ENCODE data around the gene GADD45A. TPM values are rescaled to one million over a fixed set of nuclear protein-coding genes. Genes with fewer than 3 reads are reported as not detected.

The GADD45A gene
- polyA plus RNA-seq, 2 of the 4 experiments (the other 2 are of a cell fraction): 36.0 to 44.7 TPM

DNA sequence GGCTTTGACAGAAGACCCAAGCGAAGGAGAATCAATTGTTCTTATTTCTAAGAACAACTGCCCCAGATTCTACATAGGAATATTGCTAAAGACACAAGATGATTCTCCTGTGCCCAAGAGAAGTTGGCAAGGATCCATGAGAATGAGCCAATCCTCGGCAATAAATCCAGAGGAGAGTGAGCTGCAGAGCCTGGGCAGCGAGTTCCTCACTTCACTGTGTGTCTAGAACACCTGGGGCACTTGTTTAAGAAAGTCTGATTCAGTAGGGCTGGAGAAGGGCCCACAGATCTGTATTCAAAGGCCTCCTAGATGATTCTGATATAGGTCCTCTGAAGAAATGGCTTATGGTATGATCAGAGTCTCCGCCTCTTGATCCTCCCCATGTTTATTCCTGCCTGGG lies 31.8 kb downstream of the GADD45A start:
- ChIA-PET CTCF (no interaction called here), POLR2A (interaction anchor here (1.2 kb wide), 1 partner anchor 31 kb away, joined by 3 read pairs; the partner anchor contains the start of gene GADD45A)
- no peak for ATAC-seq
- WGBS (ENCODE audit: missing lambda C conversion rate): 68% methylated on average over 4 of the region's 4 CpGs
- peak in 1 of 2 experiments; percentile 17 for DNase-seq (ENCODE audit: low read depth in 1 of 2, low spot score in 1 of 2)
- no peak overlapping the region for H3K4me3 ChIP-seq
- peak overlapping the region; percentile 47 to 70; a peak in 5 of 6 replicates for H3K27ac ChIP-seq
- H3K9me3 ChIP-seq: no peaks in the 10 kb centered on the region
- peaks cover 88% of the 10 kb centered on the region for H3K4me1 ChIP-seq
- peak overlapping the region; percentile 35 for H3K4me2 ChIP-seq
- TF ChIP-seq RAD21 (conservative IDR thresholded peaks at IDR 0.05 in 1 of 2, IDR thresholded peaks at IDR 0.05 in 1 of 2): no peak
- no peak for TF ChIP-seq PHF8 (IDR thresholded peaks at IDR 0.05; ENCODE audit: borderline replicate concordance, low read depth)
- no peak for TF ChIP-seq BCL3 (IDR thresholded peaks at IDR 0.05)
- TF ChIP-seq GATA3 (IDR thresholded peaks at IDR 0.05; ENCODE audit: borderline replicate concordance): no peak
- TF ChIP-seq MAFK (IDR thresholded peaks at IDR 0.05; ENCODE audit: partially characterized antibody): no peak
- TF ChIP-seq RARB (CRISPR knock-in tag; IDR thresholded peaks at IDR 0.05): no peak
- no peak for TF ChIP-seq JUN (IDR thresholded peaks at IDR 0.05)
- TF ChIP-seq, protein P1, sequence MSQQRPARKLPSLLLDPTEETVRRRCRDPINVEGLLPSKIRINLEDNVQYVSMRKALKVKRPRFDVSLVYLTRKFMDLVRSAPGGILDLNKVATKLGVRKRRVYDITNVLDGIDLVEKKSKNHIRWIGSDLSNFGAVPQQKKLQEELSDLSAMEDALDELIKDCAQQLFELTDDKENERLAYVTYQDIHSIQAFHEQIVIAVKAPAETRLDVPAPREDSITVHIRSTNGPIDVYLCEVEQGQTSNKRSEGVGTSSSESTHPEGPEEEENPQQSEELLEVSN (IDR thresholded peaks at IDR 0.05; ENCODE audit: borderline replicate concordance, low read depth): no peak
- no peak for TF ChIP-seq MAZ (IDR thresholded peaks at IDR 0.05; ENCODE audit: borderline replicate concordance, low read depth, low read length)
- no peak for TF ChIP-seq FOSL2 (IDR thresholded peaks at IDR 0.05)
- no peak for TF ChIP-seq FOSL2 (CRISPR knock-in tag; IDR thresholded peaks at IDR 0.05)
- no peak for TF ChIP-seq RFX5 (IDR thresholded peaks at IDR 0.05)
- FAIRE-seq: no peak

- CTCF ChIA-PET: interaction anchor here (1.0 to 1.4 kb wide), 2 partner anchors 22 to 132 kb away, joined by 3 to 4 read pairs; no protein-coding TSS in a partner anchor
- WGBS (ENCODE audit: missing lambda C conversion rate): 73% methylated on average over 4 of the region's 4 CpGs
These were observed 32.9 kb downstream of the GADD45A start for GRCh38 chr1:67717876-67718275.

More at GRCh38 chr1:67717876-67718275, 32.9 kb downstream of the GADD45A start:
- ATAC-seq (no peak), FAIRE-seq (no peak), DNase-seq (ENCODE audit: low read depth in 1 of 2, low spot score in 1 of 2) (no peak)
- Histone ChIP-seq H3K4me2 (no peak overlapping the region; the same call in 2 of the 3 replicates), H3K4me3 (no peak overlapping the region), H3K27ac (peak overlapping the region; percentile 47 to 70; a peak in 3 of 6 replicates), H3K9me3 (no peaks in the 10 kb centered on the region), H3K4me1 (peaks cover 87% of the 10 kb centered on the region)
- TF ChIP-seq CHD2 (IDR thresholded peaks at IDR 0.05; ENCODE audit: low read length, partially characterized antibody) (no peak), ZSCAN20 (CRISPR knock-in tag; IDR thresholded peaks at IDR 0.05) (no peak), NR3C1 (IDR thresholded peaks at IDR 0.05) (no peak), RARB (CRISPR knock-in tag; IDR thresholded peaks at IDR 0.05) (no peak), CBX2 (IDR thresholded peaks at IDR 0.05; ENCODE audit: borderline replicate concordance, low read depth) (no peak), POLR2AphosphoS2 (conservative IDR thresholded peaks at IDR 0.05; ENCODE audit: low read length) (no peak), EHMT2 (IDR thresholded peaks at IDR 0.05; ENCODE audit: low read depth) (no peak), JUN (IDR thresholded peaks at IDR 0.05) (no peak), CEBPB (IDR thresholded peaks at IDR 0.05) (no peak), SREBF2 (IDR thresholded peaks at IDR 0.05) (no peak), POLR2A (IDR thresholded peaks at IDR 0.05; ENCODE audit: low read length) (no peak), MYC (IDR thresholded peaks at IDR 0.05; ENCODE audit: borderline replicate concordance, low read length) (no peak), RNF2 (IDR thresholded peaks at IDR 0.05; ENCODE audit: borderline replicate concordance, low read depth) (no peak), CBX8 (IDR thresholded peaks at IDR 0.05) (no peak)
- TF ChIP-seq, protein P2, sequence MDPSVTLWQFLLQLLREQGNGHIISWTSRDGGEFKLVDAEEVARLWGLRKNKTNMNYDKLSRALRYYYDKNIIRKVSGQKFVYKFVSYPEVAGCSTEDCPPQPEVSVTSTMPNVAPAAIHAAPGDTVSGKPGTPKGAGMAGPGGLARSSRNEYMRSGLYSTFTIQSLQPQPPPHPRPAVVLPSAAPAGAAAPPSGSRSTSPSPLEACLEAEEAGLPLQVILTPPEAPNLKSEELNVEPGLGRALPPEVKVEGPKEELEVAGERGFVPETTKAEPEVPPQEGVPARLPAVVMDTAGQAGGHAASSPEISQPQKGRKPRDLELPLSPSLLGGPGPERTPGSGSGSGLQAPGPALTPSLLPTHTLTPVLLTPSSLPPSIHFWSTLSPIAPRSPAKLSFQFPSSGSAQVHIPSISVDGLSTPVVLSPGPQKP (IDR thresholded peaks at IDR 0.05; ENCODE audit: low read depth, low read length): no peak
- TF ChIP-seq, protein P3, sequence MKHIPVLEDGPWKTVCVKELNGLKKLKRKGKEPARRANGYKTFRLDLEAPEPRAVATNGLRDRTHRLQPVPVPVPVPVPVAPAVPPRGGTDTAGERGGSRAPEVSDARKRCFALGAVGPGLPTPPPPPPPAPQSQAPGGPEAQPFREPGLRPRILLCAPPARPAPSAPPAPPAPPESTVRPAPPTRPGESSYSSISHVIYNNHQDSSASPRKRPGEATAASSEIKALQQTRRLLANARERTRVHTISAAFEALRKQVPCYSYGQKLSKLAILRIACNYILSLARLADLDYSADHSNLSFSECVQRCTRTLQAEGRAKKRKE (CRISPR knock-in tag; IDR thresholded peaks at IDR 0.05; ENCODE audit: low read depth): no peak
- TF ChIP-seq, protein P4, sequence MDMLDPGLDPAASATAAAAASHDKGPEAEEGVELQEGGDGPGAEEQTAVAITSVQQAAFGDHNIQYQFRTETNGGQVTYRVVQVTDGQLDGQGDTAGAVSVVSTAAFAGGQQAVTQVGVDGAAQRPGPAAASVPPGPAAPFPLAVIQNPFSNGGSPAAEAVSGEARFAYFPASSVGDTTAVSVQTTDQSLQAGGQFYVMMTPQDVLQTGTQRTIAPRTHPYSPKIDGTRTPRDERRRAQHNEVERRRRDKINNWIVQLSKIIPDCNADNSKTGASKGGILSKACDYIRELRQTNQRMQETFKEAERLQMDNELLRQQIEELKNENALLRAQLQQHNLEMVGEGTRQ (IDR thresholded peaks at IDR 0.05): no peak
- TF ChIP-seq, protein P5, sequence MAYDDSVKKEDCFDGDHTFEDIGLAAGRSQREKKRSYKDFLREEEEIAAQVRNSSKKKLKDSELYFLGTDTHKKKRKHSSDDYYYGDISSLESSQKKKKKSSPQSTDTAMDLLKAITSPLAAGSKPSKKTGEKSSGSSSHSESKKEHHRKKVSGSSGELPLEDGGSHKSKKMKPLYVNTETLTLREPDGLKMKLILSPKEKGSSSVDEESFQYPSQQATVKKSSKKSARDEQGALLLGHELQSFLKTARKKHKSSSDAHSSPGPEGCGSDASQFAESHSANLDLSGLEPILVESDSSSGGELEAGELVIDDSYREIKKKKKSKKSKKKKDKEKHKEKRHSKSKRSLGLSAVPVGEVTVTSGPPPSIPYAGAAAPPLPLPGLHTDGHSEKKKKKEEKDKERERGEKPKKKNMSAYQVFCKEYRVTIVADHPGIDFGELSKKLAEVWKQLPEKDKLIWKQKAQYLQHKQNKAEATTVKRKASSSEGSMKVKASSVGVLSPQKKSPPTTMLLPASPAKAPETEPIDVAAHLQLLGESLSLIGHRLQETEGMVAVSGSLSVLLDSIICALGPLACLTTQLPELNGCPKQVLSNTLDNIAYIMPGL (CRISPR knock-in tag; IDR thresholded peaks at IDR 0.05; ENCODE audit: borderline replicate concordance): no peak
- TF ChIP-seq, protein P6, sequence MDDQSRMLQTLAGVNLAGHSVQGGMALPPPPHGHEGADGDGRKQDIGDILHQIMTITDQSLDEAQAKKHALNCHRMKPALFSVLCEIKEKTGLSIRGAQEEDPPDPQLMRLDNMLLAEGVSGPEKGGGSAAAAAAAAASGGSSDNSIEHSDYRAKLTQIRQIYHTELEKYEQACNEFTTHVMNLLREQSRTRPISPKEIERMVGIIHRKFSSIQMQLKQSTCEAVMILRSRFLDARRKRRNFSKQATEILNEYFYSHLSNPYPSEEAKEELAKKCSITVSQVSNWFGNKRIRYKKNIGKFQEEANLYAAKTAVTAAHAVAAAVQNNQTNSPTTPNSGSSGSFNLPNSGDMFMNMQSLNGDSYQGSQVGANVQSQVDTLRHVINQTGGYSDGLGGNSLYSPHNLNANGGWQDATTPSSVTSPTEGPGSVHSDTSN (IDR thresholded peaks at IDR 0.05): no peak
- POLR2A ChIA-PET: interaction anchor here (0.6 kb wide), 1 partner anchor 484 kb away, joined by 5 read pairs; no protein-coding TSS in a partner anchor

Measured in A549 (cell line).